Jurkat, Clone E6-1 (cell line): ENCODE results near the gene SH3RF3.

Experiments
- DNase-seq: peaks from one replicate; pipeline ENCODE4 v3.0.0-alpha.2; 2011; ENCODE audit warnings: low read depth, low spot score
- H3K4me3 ChIP-seq: 2 replicates; pipeline ENCODE4 v1.5.1; 2011; ENCODE audit warnings: mild to moderate bottlenecking, low read length, control low read depth, moderate library complexity

SH3RF3 gene

GRCh38 chr2:109521233-109522062 is 392.4 kb downstream of the SH3RF3 start:
- DNase-seq, result no peak

GRCh38 chr2:109522063-109522374 is 393.0 kb downstream of the SH3RF3 start:
- no peak overlapping the region for H3K4me3 ChIP-seq
- DNase-seq, result no peak

More at GRCh38 chr2:109521233-109522062, 392.4 kb downstream of the SH3RF3 start:
- no peak overlapping the region for H3K4me3 ChIP-seq

DNA sequence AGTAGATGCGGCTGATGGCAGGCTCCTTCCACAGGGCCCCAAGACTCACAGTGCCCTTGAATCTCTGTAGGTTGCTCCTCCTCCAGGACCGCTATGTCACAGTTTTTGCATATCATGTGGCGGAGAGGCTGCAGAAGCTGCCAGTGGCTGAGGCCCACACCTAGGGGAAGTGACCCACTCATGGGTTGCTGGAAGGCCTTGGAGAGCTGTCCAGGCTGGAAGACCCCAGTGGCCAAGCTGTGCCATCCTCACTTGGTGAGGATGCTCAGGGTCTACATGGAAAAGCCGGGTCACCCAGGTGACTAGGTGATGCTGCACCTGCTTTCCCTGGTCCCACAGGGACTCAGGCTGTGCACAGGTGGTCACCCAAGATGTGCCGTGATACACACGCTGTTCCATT is 394.1 kb downstream of the SH3RF3 start:
- no peak for DNase-seq
- no peak overlapping the region for H3K4me3 ChIP-seq

- no peak for DNase-seq
- H3K4me3 ChIP-seq, result no peak overlapping the region
Measured at GRCh38 chr2:109523536-109524361, 394.7 kb downstream of the SH3RF3 start.

- H3K4me3 ChIP-seq, result no peak overlapping the region
- no peak for DNase-seq
Measured at GRCh38 chr2:109525836-109526235, 396.8 kb downstream of the SH3RF3 start.

DNA sequence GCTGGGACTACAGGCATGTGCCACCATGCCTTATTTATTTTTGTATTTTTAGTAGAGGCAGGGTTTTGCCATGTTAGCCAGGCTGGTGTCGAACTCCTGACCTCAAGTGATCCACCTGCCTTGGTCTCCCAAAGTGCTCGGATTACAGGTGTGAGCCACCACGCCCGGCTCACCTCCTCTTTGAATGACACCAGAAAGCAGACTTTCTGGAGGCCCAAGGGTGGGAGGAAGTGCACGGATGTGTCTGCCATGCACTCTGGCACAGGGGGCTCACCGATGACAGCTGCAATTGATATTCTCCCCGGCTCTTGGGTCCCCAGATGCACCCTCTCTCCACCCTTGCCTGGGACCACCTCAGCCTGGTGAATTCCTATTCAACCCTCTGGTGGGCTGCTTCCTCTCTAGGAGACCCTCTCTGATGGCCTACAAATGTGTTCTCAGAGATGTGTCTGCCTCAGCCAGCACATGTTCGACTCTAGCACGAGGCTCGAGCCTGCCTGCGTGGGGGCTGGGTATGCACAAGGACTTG is 397.5 kb downstream of the SH3RF3 start:
- DNase-seq, result no peak
- H3K4me3 ChIP-seq, result no peak overlapping the region

- no peak overlapping the region for H3K4me3 ChIP-seq
- DNase-seq, result no peak
Measured at GRCh38 chr2:109527079-109527478, 398.1 kb downstream of the SH3RF3 start.

DNA sequence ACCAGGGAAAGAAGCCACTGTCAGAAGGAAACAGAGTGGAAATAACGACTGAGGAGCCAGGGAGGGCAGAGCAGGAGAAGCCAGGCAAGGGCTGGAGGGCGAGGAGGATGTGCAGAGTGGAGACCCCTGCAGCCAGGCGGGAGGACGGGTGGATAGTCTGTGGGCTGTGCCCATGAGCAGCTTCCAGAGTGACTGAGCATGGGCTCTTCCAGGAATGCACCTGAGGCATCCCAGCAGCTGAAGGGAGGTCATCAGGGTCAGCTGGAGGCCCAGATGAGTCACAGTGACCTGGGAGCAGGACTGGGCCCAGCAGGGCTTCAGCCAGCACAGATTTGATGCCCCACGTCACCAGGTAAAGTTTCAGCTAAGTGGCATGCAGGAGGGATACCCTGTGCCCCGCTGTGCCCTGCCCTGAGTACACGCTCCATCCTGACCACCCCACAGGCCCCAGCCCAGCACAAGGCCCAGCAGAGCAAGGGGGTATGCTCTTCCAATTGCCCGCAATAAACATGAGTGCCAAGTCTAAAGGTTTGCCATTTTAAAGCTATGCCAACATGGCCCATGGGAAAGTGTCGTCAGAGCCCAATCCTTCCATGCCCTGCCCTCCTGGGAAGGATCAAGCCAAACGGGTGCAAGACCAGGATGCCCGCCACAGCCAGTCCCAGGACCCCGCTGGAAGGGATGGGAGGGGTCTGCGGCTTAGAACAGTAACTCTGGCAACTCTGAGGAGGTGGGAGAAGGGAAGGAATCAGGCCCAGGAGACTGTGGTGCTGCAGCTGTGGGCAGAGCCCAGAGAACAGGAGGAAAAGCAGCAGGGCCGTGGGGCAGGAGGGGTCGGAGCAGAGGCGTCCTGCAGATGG is 399.1 kb downstream of the SH3RF3 start:
- DNase-seq, result no peak
- no peak overlapping the region for H3K4me3 ChIP-seq

- no peak overlapping the region for H3K4me3 ChIP-seq
- no peak for DNase-seq
Measured at GRCh38 chr2:109528811-109529501, 400.0 kb downstream of the SH3RF3 start.

GRCh38 chr2:109529532-109530449 is 400.8 kb downstream of the SH3RF3 start:
- no peak overlapping the region for H3K4me3 ChIP-seq
- DNase-seq, result no peak

GRCh38 chr2:109530712-109531111 is 401.7 kb downstream of the SH3RF3 start:
- no peak for DNase-seq
- H3K4me3 ChIP-seq, result no peak overlapping the region

GRCh38 chr2:109531221-109531620 is 402.2 kb downstream of the SH3RF3 start:
- no peak for DNase-seq

GRCh38 chr2:109531896-109532727 is 403.1 kb downstream of the SH3RF3 start:
- H3K4me3 ChIP-seq, result no peak overlapping the region
- no peak for DNase-seq

More at GRCh38 chr2:109531221-109531620, 402.2 kb downstream of the SH3RF3 start:
- no peak overlapping the region for H3K4me3 ChIP-seq

DNA sequence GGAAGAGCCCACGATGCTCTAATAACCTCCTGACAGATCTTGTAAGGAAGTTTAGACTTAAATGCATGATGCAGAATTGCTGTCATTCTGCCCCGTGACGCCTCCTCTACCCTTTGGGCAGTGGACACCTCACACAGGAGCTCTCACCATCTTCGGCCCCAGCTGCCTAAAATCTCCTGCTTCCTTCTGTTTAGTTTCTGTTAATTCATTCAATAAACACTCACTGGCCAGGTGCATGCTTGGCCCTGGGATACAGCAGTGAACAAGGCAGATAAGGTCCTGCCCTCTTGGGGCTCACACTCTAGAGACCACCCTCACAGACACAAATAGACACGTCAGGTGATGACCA is 403.7 kb downstream of the SH3RF3 start:
- DNase-seq, result no peak

GRCh38 chr2:109533823-109534222 is 404.8 kb downstream of the SH3RF3 start:
- H3K4me3 ChIP-seq, result no peak overlapping the region
- no peak for DNase-seq

More for the DNA sequence above, 403.7 kb downstream of the SH3RF3 start:
- H3K4me3 ChIP-seq, result no peak overlapping the region

DNA sequence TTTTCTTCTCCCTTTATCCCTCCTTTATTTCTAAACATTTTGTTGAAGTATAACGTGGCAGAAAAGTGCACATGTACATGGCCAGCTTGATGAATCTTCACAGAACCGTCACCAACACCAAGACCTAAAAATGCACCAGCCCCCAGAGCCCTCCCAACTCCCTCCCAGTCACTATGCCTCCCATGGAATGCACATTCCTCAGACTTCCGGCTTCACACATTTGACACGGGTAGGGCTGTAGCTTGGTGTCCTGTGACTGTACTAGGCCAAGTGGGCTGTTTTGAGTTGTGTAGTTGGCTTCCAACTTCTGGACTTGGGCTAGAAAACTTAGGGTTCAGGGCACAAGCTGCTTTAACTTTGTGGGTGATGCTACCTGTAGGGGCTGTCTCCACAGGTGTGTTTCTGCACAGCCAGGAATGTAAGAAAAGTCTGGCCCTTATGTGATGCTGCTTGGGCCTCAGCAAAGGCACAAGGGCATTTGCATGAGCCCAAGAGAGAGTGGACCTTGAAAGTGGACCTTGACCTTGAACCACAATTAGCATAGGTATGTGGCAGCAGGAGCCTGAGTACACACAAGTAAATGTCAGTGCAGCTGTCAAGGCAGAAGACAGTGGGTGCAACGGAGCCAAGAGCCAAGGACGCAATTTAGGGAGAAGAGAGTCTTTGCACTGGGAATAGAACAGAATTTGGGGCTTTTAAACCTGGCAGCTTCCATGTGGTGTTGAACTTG is 406.4 kb downstream of the SH3RF3 start:
- H3K4me3 ChIP-seq, result no peak overlapping the region
- DNase-seq, result no peak
